ENCODE results near the gene SKIC3. TPM values are rescaled to one million over a fixed set of nuclear protein-coding genes. Genes with fewer than 3 reads are reported as not detected.
A peak's percentile ranks its signal among the peaks of the same experiment; 100 is the strongest.

SKIC3 gene
- total RNA-seq (10 to 100 TPM; 45.8 to 50.6 TPM), polyA plus RNA-seq (ENCODE audit: insufficient read depth, low read depth, low replicate concordance) (10.3 TPM)
- long read RNA-seq, donor 1, full-length matches to known transcripts = 1 of 28 reads
- long read RNA-seq, donor 1, partial matches to known transcripts = 27 of 28 reads
- long read RNA-seq, donor 1, other reads (novel, unspliced or antisense) = 0 of 28 reads
- long read RNA-seq, donor 2, full-length matches to known transcripts = 2 of 9 reads
- long read RNA-seq, donor 2, partial matches to known transcripts = 7 of 9 reads
- long read RNA-seq, donor 2, other reads (novel, unspliced or antisense) = 0 of 9 reads

- peak in 1 of 3 experiments; percentile 20 for TF ChIP-seq CTCF (IDR thresholded peaks at IDR 0.05)
- peak; percentile 56 for TF ChIP-seq POLR2A (IDR thresholded peaks at IDR 0.05)
- DNase-seq = peak; percentile 97
- H3K27ac ChIP-seq = peak within 1 kb of the TSS; percentile 85 to 88
- no peaks in the 10 kb centered on the region for H3K36me3 ChIP-seq (ENCODE audit: low read depth, missing control alignments)
- H3K4me1 ChIP-seq = peaks cover 8% of the 10 kb centered on the region
- H3K27me3 ChIP-seq = no peaks in the 10 kb centered on the region
- WGBS, 2 donors = 0% methylated on average over 23 to 63 of the region's 63 CpGs
- no peaks in the 10 kb centered on the region for H3K9me3 ChIP-seq
- intact Hi-C loops (cut with DNase I; ENCODE audit: low total_unique reads) = no loop called here
- H3K4me3 ChIP-seq = peak within 1 kb of the TSS; percentile 80 to 95
These were observed at the start of gene SKIC3, which contains the start of gene ARSK for GRCh38 chr5:95554647-95555548. Gene SKIC3, minus strand, starts transcription at chr5:95554977. Its CDS starts 7,827 bp downstream, at chr5:95547150. Gene ARSK, plus strand, starts transcription at chr5:95555101. Its CDS starts 178 bp downstream, at chr5:95555279.

- intact Hi-C loops (cut with DNase I; ENCODE audit: low total_unique reads) = no loop called here
- WGBS, 2 donors = 58 to 73% methylated on average over 1 of the region's 1 CpG
- H3K27me3 ChIP-seq = no peaks in the 10 kb centered on the region
- TF ChIP-seq POLR2A (IDR thresholded peaks at IDR 0.05) = no peak
- no peak for TF ChIP-seq CTCF (IDR thresholded peaks at IDR 0.05)
- H3K27ac ChIP-seq = no peak overlapping the region
- no peaks in the 10 kb centered on the region for H3K36me3 ChIP-seq (ENCODE audit: low read depth, missing control alignments)
- no peak overlapping the region for H3K4me3 ChIP-seq
- no peak for DNase-seq
- H3K9me3 ChIP-seq = no peaks in the 10 kb centered on the region
- H3K4me1 ChIP-seq = no peaks in the 10 kb centered on the region
These were observed 45.8 kb upstream of the SKIC3 start for GRCh38 chr5:95600557-95600956.

GRCh38 chr5:95599252-95599651 lies 44.5 kb upstream of the SKIC3 start:
- H3K27me3 ChIP-seq = no peaks in the 10 kb centered on the region
- 92 to 95% methylated on average over 1 of the region's 1 CpG for WGBS, 2 donors
- no peak overlapping the region for H3K27ac ChIP-seq
- H3K36me3 ChIP-seq (ENCODE audit: low read depth, missing control alignments) = no peaks in the 10 kb centered on the region
- no peak overlapping the region for H3K4me3 ChIP-seq
- intact Hi-C loops (cut with DNase I; ENCODE audit: low total_unique reads) = no loop called here
- no peaks in the 10 kb centered on the region for H3K9me3 ChIP-seq
- no peaks in the 10 kb centered on the region for H3K4me1 ChIP-seq
- TF ChIP-seq CTCF (IDR thresholded peaks at IDR 0.05) = no peak
- no peak for TF ChIP-seq POLR2A (IDR thresholded peaks at IDR 0.05)
- DNase-seq = no peak

GRCh38 chr5:95595289-95595931 lies 40.6 kb upstream of the SKIC3 start:
- intact Hi-C loops (cut with DNase I; ENCODE audit: low total_unique reads) = no loop called here

More at GRCh38 chr5:95595289-95595931, 40.6 kb upstream of the SKIC3 start:
- no peaks in the 10 kb centered on the region for H3K9me3 ChIP-seq
- WGBS, 2 donors = 86 to 88% methylated on average over 3 of the region's 3 CpGs
- TF ChIP-seq POLR2A (IDR thresholded peaks at IDR 0.05) = no peak
- no peak for TF ChIP-seq CTCF (IDR thresholded peaks at IDR 0.05)
- H3K4me3 ChIP-seq = no peak overlapping the region
- no peaks in the 10 kb centered on the region for H3K36me3 ChIP-seq (ENCODE audit: low read depth, missing control alignments)
- no peak for DNase-seq
- H3K27ac ChIP-seq = no peak overlapping the region
- no peaks in the 10 kb centered on the region for H3K27me3 ChIP-seq
- no peaks in the 10 kb centered on the region for H3K4me1 ChIP-seq

Data from testis (tissue), 5 donors.